ENCODE data around the gene CLK4.

DNA sequence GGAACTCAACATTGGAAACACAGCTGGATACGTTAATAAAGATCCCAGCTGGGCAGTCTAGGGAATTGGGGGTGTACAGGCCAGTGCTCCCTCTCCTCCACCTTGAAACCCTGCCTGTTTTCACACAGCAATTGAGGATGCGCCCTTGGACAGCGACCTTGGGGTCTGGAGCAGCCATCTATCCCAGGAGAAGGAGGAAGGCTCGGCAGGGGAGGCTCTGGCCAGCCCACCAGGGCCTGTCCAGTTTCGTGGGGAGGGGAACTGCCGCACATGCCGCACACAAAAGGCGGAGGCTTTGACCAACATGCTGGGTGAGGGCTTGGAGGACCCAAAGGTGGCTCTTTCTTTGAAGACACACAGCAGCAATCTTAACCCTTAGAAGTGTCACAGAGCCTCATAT lies 38.1 kb downstream of the CLK4 start:
- TF ChIP-seq, protein P1, sequence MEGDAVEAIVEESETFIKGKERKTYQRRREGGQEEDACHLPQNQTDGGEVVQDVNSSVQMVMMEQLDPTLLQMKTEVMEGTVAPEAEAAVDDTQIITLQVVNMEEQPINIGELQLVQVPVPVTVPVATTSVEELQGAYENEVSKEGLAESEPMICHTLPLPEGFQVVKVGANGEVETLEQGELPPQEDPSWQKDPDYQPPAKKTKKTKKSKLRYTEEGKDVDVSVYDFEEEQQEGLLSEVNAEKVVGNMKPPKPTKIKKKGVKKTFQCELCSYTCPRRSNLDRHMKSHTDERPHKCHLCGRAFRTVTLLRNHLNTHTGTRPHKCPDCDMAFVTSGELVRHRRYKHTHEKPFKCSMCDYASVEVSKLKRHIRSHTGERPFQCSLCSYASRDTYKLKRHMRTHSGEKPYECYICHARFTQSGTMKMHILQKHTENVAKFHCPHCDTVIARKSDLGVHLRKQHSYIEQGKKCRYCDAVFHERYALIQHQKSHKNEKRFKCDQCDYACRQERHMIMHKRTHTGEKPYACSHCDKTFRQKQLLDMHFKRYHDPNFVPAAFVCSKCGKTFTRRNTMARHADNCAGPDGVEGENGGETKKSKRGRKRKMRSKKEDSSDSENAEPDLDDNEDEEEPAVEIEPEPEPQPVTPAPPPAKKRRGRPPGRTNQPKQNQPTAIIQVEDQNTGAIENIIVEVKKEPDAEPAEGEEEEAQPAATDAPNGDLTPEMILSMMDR (IDR thresholded peaks at IDR 0.05; ENCODE audit: low read length): no peak
- no peak for TF ChIP-seq EZH2 (IDR thresholded peaks at IDR 0.05; ENCODE audit: borderline replicate concordance, low read length)
